K562 (cell line): ENCODE data around the gene TGFB2.

Experiments
- CTCF ChIP-seq, 3 experiments: IDR thresholded peaks in 2 of 3; conservative IDR thresholded peaks in 1 of 3; 2 replicates each; pipeline ENCODE4 v1.5.1; 2011 to 2012; ENCODE audit warnings: low read length in 3 of 3, mild to moderate bottlenecking in 3 of 3, control low read depth in 2 of 3, improper control_type of control experiment in 1 of 3, inconsistent platforms in 1 of 3, low read depth in 1 of 3, mixed read lengths in 1 of 3, moderate library complexity in 1 of 3; ENCODE audit not compliant: insufficient read depth in 2 of 3
- EP300 ChIP-seq: IDR thresholded peaks from 2 replicates; pipeline ENCODE4 v1.6.1; 2012; ENCODE audit warnings: low read length, improper control_type of control experiment
- ETS1 ChIP-seq: conservative IDR thresholded peaks from 2 replicates; pipeline ENCODE4 v1.6.1; 2011; ENCODE audit warnings: low read depth, mild to moderate bottlenecking, low read length; ENCODE audit not compliant: control insufficient read depth
- FOXA1 ChIP-seq: fragments of 450-650 bp; IDR thresholded peaks from 2 replicates; pipeline ENCODE4 v1.6.1; 2016; ENCODE audit warnings: mild to moderate bottlenecking, borderline replicate concordance
- KDM1A ChIP-seq, 2 experiments: fragments of 450-650 bp; IDR thresholded peaks; 2 replicates each; pipeline ENCODE4 v1.6.1; 2016; ENCODE audit warnings: mild to moderate bottlenecking in 2 of 2
- NR2F6 ChIP-seq: fragments of 450-650 bp; formaldehyde crosslinking; IDR thresholded peaks from 2 replicates; pipeline ENCODE4 v1.4.0; 2020; ENCODE audit warnings: mild to moderate bottlenecking
- POLR2A ChIP-seq: fragments of 450-650 bp; conservative IDR thresholded peaks from 2 replicates; pipeline ENCODE4 v1.6.1; 2016
- PYGO2 ChIP-seq: fragments of 450-650 bp; IDR thresholded peaks from 2 replicates; pipeline ENCODE4 v1.6.1; 2016; ENCODE audit warnings: mild to moderate bottlenecking, missing genetic modification characterization, moderate library complexity, missing compliant biosample characterization
- RBBP5 ChIP-seq: fragments of 200-600 bp; sonication (generic); IDR thresholded peaks from 2 replicates; pipeline ENCODE4 v1.6.1; 2012; ENCODE audit warnings: borderline replicate concordance, mild to moderate bottlenecking, low read length, control low read depth, inconsistent platforms; ENCODE audit not compliant: insufficient read depth, poor library complexity, severe bottlenecking
- TCF15 ChIP-seq: fragments of 250-450 bp; sonication (Bioruptor Pico); IDR thresholded peaks from 2 replicates; pipeline ENCODE4 v1.8.0; 2022; ENCODE audit warnings: moderate library complexity, mild to moderate bottlenecking, inconsistent platforms
- THAP7 ChIP-seq: fragments of 250-450 bp; sonication (Bioruptor Pico); IDR thresholded peaks from 2 replicates; pipeline ENCODE4 v1.5.0; 2021

- no peak for TF ChIP-seq THAP7 (CRISPR knock-in tag)
- TF ChIP-seq PYGO2 (tag), result no peak
- no peak for TF ChIP-seq KDM1A (IDR thresholded peaks at IDR 0.05)
- TF ChIP-seq CTCF (IDR thresholded peaks at IDR 0.05 in 2 of 3, conservative IDR thresholded peaks at IDR 0.05 in 1 of 3; ENCODE audit: insufficient read depth in 2 of 3, low read depth in 1 of 3, low read length in 3 of 3), result no peak
- no peak for TF ChIP-seq POLR2A
- TF ChIP-seq EP300, result no peak
- TF ChIP-seq FOXA1, result no peak
- TF ChIP-seq TCF15 (CRISPR knock-in tag), result no peak
- no peak for TF ChIP-seq ETS1
- no peak for TF ChIP-seq RBBP5
- no peak for TF ChIP-seq NR2F6 (CRISPR knock-in tag)
Observed at GRCh38 chr1:218436997-218437396, 91.9 kb downstream of the TGFB2 start.
